H1 (cell line): ENCODE measurements around the gene INAVA. TPM values are rescaled to one million over a fixed set of nuclear protein-coding genes. Genes with fewer than 3 reads are reported as not detected.

Source experiments
- ASH2L ChIP-seq: fragments of 200-600, 300-600 bp; sonication (generic); IDR thresholded peaks from one replicate; pipeline ENCODE4 v1.7.1; 2017; ENCODE audit warnings: low read length
- BACH1 ChIP-seq: IDR thresholded peaks from 2 replicates; pipeline ENCODE4 v1.6.1; 2012; ENCODE audit warnings: low read length, improper control_type of control experiment
- GABPA ChIP-seq: IDR thresholded peaks from 2 replicates; pipeline ENCODE4 v1.6.1; 2011; ENCODE audit warnings: mild to moderate bottlenecking, low read length, moderate library complexity, borderline replicate concordance; ENCODE audit not compliant: insufficient read depth
- GTF2F1 ChIP-seq: IDR thresholded peaks from 2 replicates; pipeline ENCODE4 v1.6.1; 2012; ENCODE audit warnings: low read depth, low read length, improper control_type of control experiment, borderline replicate concordance
- HDAC2 ChIP-seq, 2 experiments: fragments of 300-600 bp in 1 of 2; sonication (generic) in 1 of 2; IDR thresholded peaks; 2 replicates each; pipeline ENCODE4 v1.6.1; 2011 to 2012; ENCODE audit warnings: low read depth in 2 of 2, low read length in 2 of 2, mild to moderate bottlenecking in 2 of 2, moderate library complexity in 2 of 2, borderline replicate concordance in 1 of 2, inconsistent platforms in 1 of 2
- KDM1A ChIP-seq: fragments of 200-600, 300-600 bp; sonication (generic); IDR thresholded peaks from 2 replicates; pipeline ENCODE4 v1.7.1; 2016; ENCODE audit warnings: mild to moderate bottlenecking, low read length, borderline replicate concordance
- NANOG ChIP-seq: IDR thresholded peaks from 2 replicates; pipeline ENCODE4 v1.6.1; 2011; ENCODE audit warnings: low read length, low read depth, mild to moderate bottlenecking, inconsistent platforms; ENCODE audit not compliant: insufficient read depth, poor library complexity, severe bottlenecking
- NRF1 ChIP-seq: IDR thresholded peaks from 2 replicates; pipeline ENCODE4 v1.6.1; 2011; ENCODE audit warnings: mild to moderate bottlenecking, low read depth, low read length, improper control_type of control experiment
- POLR2AphosphoS5 ChIP-seq: IDR thresholded peaks from 2 replicates; pipeline ENCODE4 v1.6.1; 2011; ENCODE audit warnings: low read depth, low read length
- POU5F1 ChIP-seq: IDR thresholded peaks from 2 replicates; pipeline ENCODE4 v1.6.1; 2011; ENCODE audit warnings: low read depth, mild to moderate bottlenecking, low read length, moderate library complexity
- RBBP5 ChIP-seq: IDR thresholded peaks from 2 replicates; pipeline ENCODE4 v1.7.1; 2012; ENCODE audit warnings: low read depth, mild to moderate bottlenecking, inconsistent platforms, low read length, moderate library complexity, borderline replicate concordance
- RXRA ChIP-seq: IDR thresholded peaks from 2 replicates; pipeline ENCODE4 v1.6.1; 2011; ENCODE audit warnings: low read depth, mild to moderate bottlenecking, low read length, moderate library complexity; ENCODE audit not compliant: insufficient read depth
- SIRT6 ChIP-seq: IDR thresholded peaks from one replicate; pipeline ENCODE4 v1.7.1; 2012; ENCODE audit warnings: low read length, inconsistent platforms
- USF2 ChIP-seq: IDR thresholded peaks from 2 replicates; pipeline ENCODE4 v1.6.1; 2011; ENCODE audit warnings: low read length, improper control_type of control experiment
- polyA plus RNA-seq, 7 experiments: library from polyadenylated mRNA; depleted of rRNA in 3 of 7; stranded (reverse) in 5 of 7; unstranded in 2 of 7; fragments of >200 nt in 5 of 7; fragments of 200-250 nt in 2 of 7; gene quantifications; 1 replicate in 5 of 7; 2 replicates in 1 of 7; 4 replicates in 1 of 7; pipeline versions ENCODE4 v1.2.1 to v1.2.3, GENCODE V29; 2011 to 2013; ENCODE audit warnings: missing spikeins in 2 of 7, mixed read lengths in 2 of 7
- total RNA-seq: library from RNA; stranded (reverse); fragmentation: NEBNext Ultra II Directional; extraction: Animal tissue kit (Norgen Biotek cat#: 25700); gene quantifications from 2 replicates; pipeline ENCODE4 v1.2.1, GENCODE V29; 2021

INAVA gene
- total and polyA plus RNA-seq, 2 of the 8 experiments (the other 6 are each of a cell fraction or from before 2014, with no cell fraction given) = 46.8 to 49.3 TPM

- TF ChIP-seq POLR2AphosphoS5 (0 out of 2 replicates have a peak, but pooled peaks have one; percentile 37), GABPA (peak; percentile 37; the same call in 1 of the 2 replicates), ASH2L (peak; percentile 25), POU5F1 (no peak), HDAC2 (IDR thresholded peaks at IDR 0.05; ENCODE audit: borderline replicate concordance in 1 of 2, low read depth in 2 of 2, low read length in 2 of 2) (0 out of 4 replicates have a peak, but pooled peaks of 1 of the 2 experiments have one; percentile 46), KDM1A (no peak), RXRA (no peak), NRF1 (no peak), GTF2F1 (no peak), BACH1 (no peak), RBBP5 (no peak), SIRT6 (no peak), NANOG (no peak), USF2 (no peak)
These were observed 21.5 kb downstream of the INAVA start (continued) for GRCh38 chr1:200916152-200916551.
